ENCODE results near the gene CHCHD10.

DNA sequence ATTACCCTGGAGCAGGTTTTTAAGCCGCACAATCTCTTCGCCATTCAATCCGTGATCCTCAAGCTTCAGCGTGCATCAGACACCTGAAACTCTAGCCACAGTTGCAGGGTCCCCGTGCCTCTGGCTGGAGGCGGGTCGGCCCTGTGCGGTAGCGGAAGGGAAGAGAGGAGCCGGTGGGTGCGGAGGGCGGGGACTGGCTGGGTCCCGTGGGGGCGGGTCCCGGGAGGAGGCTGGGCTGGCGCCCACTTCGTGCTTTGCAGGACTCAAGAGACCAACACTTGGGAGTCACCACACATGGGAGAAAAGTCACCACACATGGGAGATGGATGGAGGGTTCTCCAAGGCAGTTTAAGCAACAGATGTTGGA is 4.2 kb downstream of the CHCHD10 start:
- TF ChIP-seq CTCF (IDR thresholded peaks at IDR 0.05), result no peak
- no peak for TF ChIP-seq POLR2A (IDR thresholded peaks at IDR 0.05)

All from Peyer's patch (tissue), 4 donors.